Endothelial cell of umbilical vein (primary cell): ENCODE measurements around the gene CISH. TPM values are rescaled to one million over a fixed set of nuclear protein-coding genes. Genes with fewer than 3 reads are reported as not detected.

Experiments
- BruUV-seq: library from RNA; stranded (reverse); fragments of 400-500 nt; replicated peaks from 2 replicates; lab custom pipeline; 2021; lab: Mats Ljungman, UMichigan
- CTCF ChIA-PET: fragments of 300-600, 350-600 bp; sonication (Branson Sonifier 250); formaldehyde crosslinking; loops from one replicate; lab custom pipeline; 2021; ENCODE audit warnings: antibody characterized with exemption, inconsistent platforms; lab: Charles Lee
- POLR2A ChIA-PET: fragments of 300-600, 350-600 bp; sonication (Branson Sonifier 250); formaldehyde crosslinking; loops from one replicate; lab custom pipeline; 2021; ENCODE audit warnings: antibody characterized with exemption, inconsistent platforms; lab: Charles Lee
- DNase-seq: peaks from one replicate; pipeline ENCODE4 v3.0.0-alpha.2; 2011; ENCODE audit warnings: low read depth, low spot score
- FAIRE-seq: peaks from 2 replicates; lab custom pipeline; 2011; peaks lifted over from hg19 to GRCh38; lab: Jason Lieb, UNC
- H2AFZ ChIP-seq: 2 replicates; pipeline ENCODE4 v1.6.0; 2012; ENCODE audit warnings: low read depth, low read length, control low read depth, inconsistent platforms
- H3K27ac ChIP-seq: 2 replicates; pipeline ENCODE4 v1.5.1; 2011; ENCODE audit warnings: low read depth, mild to moderate bottlenecking, control low read depth, low read length, moderate library complexity; ENCODE audit not compliant: insufficient read depth
- H3K27me3 ChIP-seq, 2 experiments: 2 replicates each; pipeline versions ENCODE4 v1.6.0 to v1.6.1; 2011; ENCODE audit warnings: low read length in 2 of 2, mixed read lengths in 1 of 2; ENCODE audit not compliant: control insufficient read depth in 2 of 2, insufficient read depth in 2 of 2
- H3K36me3 ChIP-seq, 2 experiments: 2 replicates in 1 of 2; 3 replicates in 1 of 2; pipeline ENCODE4 v1.5.1; 2011; ENCODE audit warnings: low read length in 2 of 2, mild to moderate bottlenecking in 1 of 2, moderate library complexity in 1 of 2; ENCODE audit not compliant: control insufficient read depth in 2 of 2, insufficient read depth in 2 of 2; ENCODE audit errors: extremely low read depth in 1 of 2
- H3K4me1 ChIP-seq: 3 replicates; pipeline ENCODE4 v1.5.1; 2011; ENCODE audit warnings: mild to moderate bottlenecking, low read length; ENCODE audit not compliant: control insufficient read depth, insufficient read depth; ENCODE audit errors: extremely low read depth
- H3K4me2 ChIP-seq: 2 replicates; pipeline ENCODE4 v1.6.1; 2011; ENCODE audit warnings: low read length, control low read depth, mixed read lengths; ENCODE audit not compliant: insufficient read depth
- H3K4me3 ChIP-seq, 3 experiments: fragments of 200-600 bp in 1 of 3; sonication (generic), shearing (Covaris generic) in 1 of 3; replicated peaks in 1 of 3; 2 replicates each; pipeline ENCODE4 v1.5.1; 2011 to 2016; ENCODE audit warnings: control low read depth in 3 of 3, low read length in 3 of 3, mild to moderate bottlenecking in 2 of 3, inconsistent platforms in 1 of 3, low read depth in 1 of 3, moderate library complexity in 1 of 3; ENCODE audit not compliant: insufficient read depth in 1 of 3
- H3K79me2 ChIP-seq: 2 replicates; pipeline ENCODE4 v1.6.0; 2012; ENCODE audit warnings: low read length, inconsistent platforms; ENCODE audit not compliant: control insufficient read depth, insufficient read depth
- H3K9ac ChIP-seq: replicated peaks from 2 replicates; pipeline ENCODE3; 2011; ENCODE audit warnings: low read length, control low read depth; ENCODE audit not compliant: insufficient read depth; ENCODE audit errors: extremely low read depth
- H3K9me1 ChIP-seq: replicated peaks from 3 replicates; pipeline ENCODE4 v1.6.0; 2011; ENCODE audit warnings: mild to moderate bottlenecking, low read length; ENCODE audit not compliant: control insufficient read depth, insufficient read depth; ENCODE audit errors: extremely low read depth
- H3K9me3 ChIP-seq: replicated peaks from 2 replicates; pipeline ENCODE4 v1.5.1; 2012; ENCODE audit warnings: low read length, inconsistent platforms; ENCODE audit not compliant: control insufficient read depth, insufficient read depth
- H4K20me1 ChIP-seq: replicated peaks from 2 replicates; pipeline ENCODE3; 2011; ENCODE audit warnings: mild to moderate bottlenecking, low read length; ENCODE audit not compliant: control insufficient read depth, insufficient read depth; ENCODE audit errors: extremely low read depth
- CTCF ChIP-seq, 2 donors: IDR thresholded peaks; 1 replicate in 1 of 2; 2 replicates in 1 of 2; pipeline ENCODE4 v1.5.1; 2011; ENCODE audit warnings: low read length in 2 of 2, mild to moderate bottlenecking in 2 of 2, moderate library complexity in 2 of 2, control low read depth in 1 of 2, inconsistent platforms in 1 of 2, low read depth in 1 of 2; ENCODE audit not compliant: insufficient read depth in 1 of 2; ENCODE audit errors: extremely low read depth in 1 of 2
- EZH2 ChIP-seq: IDR thresholded peaks from 2 replicates; pipeline ENCODE4 v1.6.1; 2012; ENCODE audit warnings: borderline replicate concordance, low read depth, mild to moderate bottlenecking, moderate library complexity, low read length, inconsistent platforms; ENCODE audit not compliant: severe bottlenecking
- FOS ChIP-seq: IDR thresholded peaks from 2 replicates; pipeline ENCODE4 v1.6.1; 2011; ENCODE audit warnings: mild to moderate bottlenecking, low read length, moderate library complexity, borderline replicate concordance; ENCODE audit not compliant: insufficient read depth
- GATA2 ChIP-seq: IDR thresholded peaks from 2 replicates; pipeline ENCODE4 v1.7.0; 2011; ENCODE audit warnings: low read depth, mild to moderate bottlenecking, moderate library complexity, mixed read lengths, low read length; ENCODE audit not compliant: insufficient read length, insufficient read depth
- JUN ChIP-seq: IDR thresholded peaks from 2 replicates; pipeline ENCODE4 v1.6.1; 2011; ENCODE audit warnings: borderline replicate concordance, low read depth; ENCODE audit not compliant: insufficient read length, insufficient read depth
- MAX ChIP-seq: IDR thresholded peaks from 2 replicates; pipeline ENCODE4 v1.6.1; 2011; ENCODE audit not compliant: insufficient read depth, insufficient read length
- POLR2A ChIP-seq: IDR thresholded peaks from 2 replicates; pipeline ENCODE4 v1.6.1; 2012; ENCODE audit warnings: low read depth, mild to moderate bottlenecking, control low read depth, low read length
- POLR2AphosphoS5 ChIP-seq: IDR thresholded peaks from 2 replicates; pipeline ENCODE4 v1.6.1; 2012; ENCODE audit warnings: low read depth, mild to moderate bottlenecking, control low read depth, low read length, moderate library complexity; ENCODE audit not compliant: insufficient read depth
- dilution Hi-C: fragments of 300-500 bp; cut with MboI; formaldehyde crosslinking; loops from one replicate; pipeline ENCODE4 v1.15.0; 2019; ENCODE audit warnings: low sequenced_read_pairs; ENCODE audit not compliant: extremely low pct_ligation_motif_present
- intact Hi-C: fragments of 100-400 bp; cut with micrococcal nuclease; formaldehyde crosslinking; loops from one replicate; pipeline ENCODE4 v1.10.0; 2022
- polyA plus RNA-seq, 4 experiments: library from polyadenylated mRNA; depleted of rRNA in 3 of 4; stranded (reverse) in 3 of 4; unstranded in 1 of 4; fragments of >200 nt; gene quantifications; 2 replicates each; pipeline versions ENCODE4 v1.2.1 to v1.2.3, GENCODE V29; 2011 to 2012; ENCODE audit warnings: missing spikeins in 1 of 4
- total RNA-seq: library from RNA; stranded (reverse); gene quantifications from 2 replicates; pipeline ENCODE4 v1.2.3, GENCODE V29; 2021

The CISH gene
- total and polyA plus RNA-seq, 2 donors (not counting 3 experiments of a cell fraction or from before 2014, with no cell fraction given) = 2.2 to 4.1 TPM

GRCh38 chr3:50610181-50610971 lies 1.2 kb downstream of the CISH start:
- FAIRE-seq = no peak
- no TSS peak for BruUV-seq
- Histone ChIP-seq H2AFZ (no peak overlapping the region), H3K4me1 (peaks cover 14% of the 10 kb centered on the region), H3K27ac (no peak overlapping the region), H3K9me1 (no peaks in the 10 kb centered on the region), H3K27me3 (no peaks in the 10 kb centered on the region), H3K9me3 (no peaks in the 10 kb centered on the region), H3K9ac (no peak overlapping the region), H3K4me2 (peak overlapping the region; percentile 34), H3K4me3 (peak overlapping the region in 1 of 3 experiments; percentile 51), H4K20me1 (no peaks in the 10 kb centered on the region), H3K79me2 (no peaks in the 10 kb centered on the region), H3K36me3 (peaks cover 0 to 6% of the 10 kb centered on the region in 2 experiments)
- intact Hi-C loops (loop anchor here (5.0 to 10.0 kb wide), 2 partner anchors 892 to 1064 kb away; partner anchors contain the start of genes DCAF1 and TEX264), dilution Hi-C loops (no loop called here)
- TF ChIP-seq FOS (no peak), POLR2A (no peak), MAX (no peak), GATA2 (no peak), CTCF (IDR thresholded peaks at IDR 0.05; ENCODE audit: extremely low read depth in 1 of 2, insufficient read depth in 1 of 2, low read depth in 1 of 2, low read length in 2 of 2) (no peak), POLR2AphosphoS5 (no peak), EZH2 (no peak), JUN (no peak)
- POLR2A ChIA-PET = no interaction called here
- DNase-seq = no peak
- CTCF ChIA-PET = interaction anchor here (0.6 to 4.9 kb wide), 3 partner anchors 37 to 1770 kb away, joined by 3 to 105 read pairs (median 4); no protein-coding TSS in a partner anchor
